ENCODE measurements around the gene ABCC12.

DNA sequence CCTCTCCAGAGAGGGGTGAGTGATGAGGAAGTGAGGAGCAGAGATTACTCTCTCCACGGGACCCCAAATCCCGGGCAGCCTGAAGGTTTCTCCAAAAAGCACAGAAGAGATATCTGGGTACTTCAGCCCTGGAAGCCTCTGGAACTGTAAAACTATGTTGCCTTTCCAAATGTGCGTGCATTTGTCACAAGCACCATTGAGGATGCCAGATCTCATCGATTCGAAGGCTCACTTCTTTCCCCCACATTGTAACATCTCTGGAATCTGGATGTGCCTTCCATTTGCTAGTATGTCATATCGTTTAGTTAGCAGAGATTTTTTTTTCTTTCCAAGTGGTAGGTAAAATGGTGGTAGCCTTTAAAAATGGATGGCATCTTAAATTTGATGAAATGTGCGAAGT is 45.8 kb downstream of the ABCC12 start:
- no peak for TF ChIP-seq JUND (IDR thresholded peaks at IDR 0.05)
- TF ChIP-seq EZH2 (IDR thresholded peaks at IDR 0.05): no peak
- no peak for TF ChIP-seq ZNF274 (IDR thresholded peaks at IDR 0.05; ENCODE audit: low read depth, low read length)
- TF ChIP-seq, protein P1, sequence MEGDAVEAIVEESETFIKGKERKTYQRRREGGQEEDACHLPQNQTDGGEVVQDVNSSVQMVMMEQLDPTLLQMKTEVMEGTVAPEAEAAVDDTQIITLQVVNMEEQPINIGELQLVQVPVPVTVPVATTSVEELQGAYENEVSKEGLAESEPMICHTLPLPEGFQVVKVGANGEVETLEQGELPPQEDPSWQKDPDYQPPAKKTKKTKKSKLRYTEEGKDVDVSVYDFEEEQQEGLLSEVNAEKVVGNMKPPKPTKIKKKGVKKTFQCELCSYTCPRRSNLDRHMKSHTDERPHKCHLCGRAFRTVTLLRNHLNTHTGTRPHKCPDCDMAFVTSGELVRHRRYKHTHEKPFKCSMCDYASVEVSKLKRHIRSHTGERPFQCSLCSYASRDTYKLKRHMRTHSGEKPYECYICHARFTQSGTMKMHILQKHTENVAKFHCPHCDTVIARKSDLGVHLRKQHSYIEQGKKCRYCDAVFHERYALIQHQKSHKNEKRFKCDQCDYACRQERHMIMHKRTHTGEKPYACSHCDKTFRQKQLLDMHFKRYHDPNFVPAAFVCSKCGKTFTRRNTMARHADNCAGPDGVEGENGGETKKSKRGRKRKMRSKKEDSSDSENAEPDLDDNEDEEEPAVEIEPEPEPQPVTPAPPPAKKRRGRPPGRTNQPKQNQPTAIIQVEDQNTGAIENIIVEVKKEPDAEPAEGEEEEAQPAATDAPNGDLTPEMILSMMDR (IDR thresholded peaks at IDR 0.05 in 2 of 3, conservative IDR thresholded peaks at IDR 0.05 in 1 of 3; ENCODE audit: borderline replicate concordance in 1 of 3, insufficient read depth in 1 of 3, low read depth in 2 of 3, low read length in 2 of 3): no peak
- TF ChIP-seq, protein P2, sequence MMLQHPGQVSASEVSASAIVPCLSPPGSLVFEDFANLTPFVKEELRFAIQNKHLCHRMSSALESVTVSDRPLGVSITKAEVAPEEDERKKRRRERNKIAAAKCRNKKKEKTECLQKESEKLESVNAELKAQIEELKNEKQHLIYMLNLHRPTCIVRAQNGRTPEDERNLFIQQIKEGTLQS (IDR thresholded peaks at IDR 0.05): no peak
- TF ChIP-seq SIN3A (IDR thresholded peaks at IDR 0.05; ENCODE audit: low read depth): no peak
- no peak for TF ChIP-seq CEBPB (IDR thresholded peaks at IDR 0.05; ENCODE audit: low read depth)
- TF ChIP-seq REST (IDR thresholded peaks at IDR 0.05; ENCODE audit: low read depth): no peak

Data from HCT116 (cell line).